ENCODE measurements around the gene KYAT1.
"Not testable (repeated sequence)": the region's sequence is repeated elsewhere in the genome, so short reads cannot be mapped to it uniquely, and the experiment has no call there.

The KYAT1 gene

DNA sequence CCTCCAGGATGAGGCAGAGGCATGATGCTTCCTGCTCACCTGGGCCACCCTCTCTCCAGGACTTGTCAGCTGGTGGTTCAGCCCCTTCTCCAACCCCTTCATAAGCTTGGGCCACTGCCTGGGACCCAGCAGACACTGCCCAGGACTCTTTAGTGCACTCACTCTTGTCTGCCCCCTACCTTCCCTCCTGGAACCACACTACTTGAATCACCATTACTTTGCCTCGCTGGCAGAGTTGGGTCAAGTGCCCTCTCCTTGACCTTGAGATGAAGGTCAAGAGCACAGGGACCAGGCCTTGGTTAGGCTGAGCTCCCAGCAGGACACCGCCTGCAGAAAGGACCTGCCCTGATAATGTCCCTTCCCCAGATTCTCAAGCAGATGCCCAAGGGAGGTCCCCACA is 71.9 kb downstream of the KYAT1 start:
- no peak for DNase-seq

DNA sequence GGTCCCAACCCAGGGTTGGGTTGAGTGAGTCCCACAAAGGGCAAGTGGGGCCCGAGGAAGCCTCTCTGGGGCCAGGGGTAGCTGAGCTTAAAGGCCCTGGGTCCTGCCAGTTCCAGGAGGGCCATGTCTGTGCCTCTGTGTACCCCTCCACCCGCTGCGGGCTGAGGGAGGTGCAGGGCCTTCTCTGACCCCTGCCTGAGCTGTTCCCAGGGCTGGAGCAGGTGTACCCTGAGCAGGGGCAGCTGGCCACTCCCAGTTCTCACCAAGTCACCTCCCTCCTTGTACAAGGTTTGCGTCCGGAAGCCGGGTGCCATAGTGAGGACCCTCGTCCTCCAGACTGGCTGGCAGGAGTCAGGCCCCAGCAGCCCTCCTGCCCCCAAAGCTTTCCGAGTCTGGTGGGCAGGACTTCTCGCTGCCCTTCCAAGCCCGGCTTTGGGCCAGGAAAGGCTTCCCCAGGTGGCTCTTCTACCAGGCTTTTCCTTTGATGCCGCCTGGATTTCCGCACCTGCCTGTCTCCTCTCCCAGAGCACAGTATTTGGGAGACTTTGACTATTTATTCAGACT is 72.6 kb downstream of the KYAT1 start:
- DNase-seq: no peak

DNA sequence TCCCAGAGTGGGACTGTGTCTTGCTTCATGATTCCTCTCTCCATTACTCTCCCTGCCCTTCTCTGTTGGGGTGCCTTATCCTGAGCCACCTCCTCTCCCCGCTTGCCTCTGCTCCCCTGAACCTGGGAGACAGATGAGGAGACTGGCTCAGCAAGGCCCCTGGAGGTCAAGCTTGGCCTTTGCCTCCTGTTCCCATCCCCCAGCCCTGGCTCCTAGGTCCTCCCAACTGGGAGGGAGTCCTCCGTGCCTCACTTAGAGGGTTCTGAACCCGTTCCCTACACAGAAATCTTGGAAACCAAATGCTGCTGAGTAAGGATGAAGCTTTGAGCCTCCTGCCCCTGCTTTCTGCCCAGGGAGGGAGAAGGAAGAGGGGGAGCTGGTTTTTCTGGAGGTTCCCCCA is 73.2 kb downstream of the KYAT1 start:
- no peak for DNase-seq

DNA sequence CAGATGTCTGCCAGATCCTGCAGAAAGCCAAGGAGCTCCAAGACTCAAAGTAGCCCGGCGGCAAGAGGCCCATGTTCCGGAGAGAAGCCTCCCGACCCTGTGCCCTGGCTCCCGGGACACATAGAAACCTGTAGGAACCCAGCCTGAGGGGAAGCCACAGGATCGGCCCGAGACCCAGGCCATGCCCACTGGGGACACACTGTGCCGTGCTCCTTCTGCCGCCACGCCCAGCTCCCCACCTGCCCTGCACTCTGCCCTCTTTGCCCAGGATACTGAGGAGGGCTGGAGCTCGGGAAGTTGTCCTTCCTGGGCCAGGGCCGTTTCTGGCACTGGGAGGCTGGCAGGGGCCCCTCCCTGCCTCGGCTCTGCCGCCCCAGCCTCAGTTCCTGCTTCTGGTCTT is 73.9 kb downstream of the KYAT1 start:
- DNase-seq: no peak

DNA sequence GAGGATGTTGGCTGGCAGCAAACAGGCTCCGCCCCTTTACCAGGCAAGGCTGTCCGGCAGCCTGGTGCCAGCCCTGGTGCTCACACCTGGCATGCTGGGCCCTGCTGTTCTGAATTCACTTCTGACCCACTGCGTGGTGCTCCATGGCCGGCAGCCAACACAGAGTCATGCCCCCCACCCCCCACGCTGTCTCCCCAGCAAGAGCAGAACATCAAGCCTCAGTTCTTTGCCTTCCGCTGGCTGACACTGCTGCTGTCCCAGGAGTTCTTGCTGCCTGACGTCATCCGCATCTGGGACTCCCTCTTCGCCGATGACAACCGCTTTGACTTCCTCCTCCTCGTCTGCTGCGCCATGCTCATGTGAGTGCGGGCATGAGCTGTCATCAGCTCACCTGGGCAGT is 76.1 kb downstream of the KYAT1 start:
- no peak for DNase-seq

DNA sequence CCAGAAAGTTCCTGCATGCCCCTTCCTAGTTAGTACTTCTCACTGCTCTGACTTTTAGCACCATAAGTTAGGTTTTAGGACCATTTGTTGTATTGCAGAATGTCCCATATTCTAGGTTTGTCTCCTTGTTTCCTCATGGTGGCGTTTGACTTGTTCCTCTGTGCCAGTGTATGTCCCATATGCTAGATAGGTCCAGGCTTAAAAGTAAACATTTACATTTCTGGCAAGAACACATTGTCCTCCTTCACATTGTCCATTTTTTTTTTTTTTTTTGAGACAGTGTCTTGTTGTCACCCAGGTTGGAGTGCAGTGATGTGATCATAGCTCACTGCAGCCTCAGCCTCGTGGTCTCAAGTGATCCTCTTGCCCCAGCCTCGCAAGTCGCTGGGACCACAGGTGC is 79.3 kb downstream of the KYAT1 start:
- no peak for DNase-seq

DNA sequence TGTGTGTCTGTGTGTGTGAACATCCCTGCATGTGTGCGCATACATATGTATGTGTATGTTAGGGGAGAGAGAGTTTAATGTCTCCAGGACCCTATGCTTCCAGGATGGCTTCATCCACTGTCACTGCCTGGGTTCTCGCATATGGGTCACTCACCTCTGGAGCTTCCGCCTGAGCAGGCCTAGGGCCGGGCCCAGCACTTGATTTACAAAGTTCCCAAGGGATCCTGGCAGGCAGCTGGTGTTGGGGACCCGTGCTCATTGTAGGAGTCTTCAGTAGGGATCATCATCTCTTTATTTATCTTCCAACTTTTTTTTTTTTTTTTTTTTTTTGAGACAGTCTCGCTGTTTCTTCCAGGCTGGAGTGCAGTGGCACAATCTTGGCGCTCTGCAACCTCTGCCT is 81.7 kb downstream of the KYAT1 start:
- DNase-seq: no peak

DNA sequence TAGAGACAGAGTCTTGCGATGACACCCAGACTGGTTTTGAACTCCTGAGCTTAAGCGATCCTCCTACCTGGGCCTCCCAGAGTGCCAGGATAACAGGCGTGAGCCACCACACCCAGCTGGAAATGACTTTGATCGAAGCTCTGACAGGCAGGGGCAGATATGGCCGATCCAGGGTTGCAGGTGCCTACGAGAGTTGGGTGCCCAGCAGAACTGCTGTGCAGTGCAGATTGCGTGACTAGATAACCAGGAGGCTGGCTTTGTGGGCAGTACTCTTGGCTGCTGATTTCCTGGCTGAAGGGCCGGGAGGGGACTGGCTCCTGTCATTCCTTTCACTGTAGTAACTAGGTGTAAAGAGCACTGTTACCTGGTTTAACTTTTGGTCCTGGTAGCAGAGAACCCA is 82.9 kb downstream of the KYAT1 start:
- no peak for DNase-seq

DNA sequence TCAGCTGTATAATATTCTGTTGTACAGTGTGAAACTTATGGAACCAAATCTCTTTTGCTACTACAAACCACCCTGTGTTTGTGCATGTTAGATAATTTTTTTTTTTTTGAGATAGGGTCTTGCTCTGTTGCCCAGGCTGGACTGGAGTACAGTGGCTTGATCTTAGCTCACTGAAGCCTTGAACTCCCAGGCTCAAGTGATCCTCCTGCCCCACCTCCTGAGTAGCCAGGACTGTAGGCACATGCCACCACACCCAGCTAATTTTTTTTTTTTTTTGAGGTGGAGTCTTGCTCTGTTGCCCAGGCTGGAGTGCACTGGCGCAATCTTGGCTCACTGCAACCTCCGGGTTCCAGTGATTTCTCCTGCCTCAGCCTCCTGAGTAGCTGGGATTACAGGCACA is 86.8 kb downstream of the KYAT1 start:
- not testable (repeated sequence) for DNase-seq

DNA sequence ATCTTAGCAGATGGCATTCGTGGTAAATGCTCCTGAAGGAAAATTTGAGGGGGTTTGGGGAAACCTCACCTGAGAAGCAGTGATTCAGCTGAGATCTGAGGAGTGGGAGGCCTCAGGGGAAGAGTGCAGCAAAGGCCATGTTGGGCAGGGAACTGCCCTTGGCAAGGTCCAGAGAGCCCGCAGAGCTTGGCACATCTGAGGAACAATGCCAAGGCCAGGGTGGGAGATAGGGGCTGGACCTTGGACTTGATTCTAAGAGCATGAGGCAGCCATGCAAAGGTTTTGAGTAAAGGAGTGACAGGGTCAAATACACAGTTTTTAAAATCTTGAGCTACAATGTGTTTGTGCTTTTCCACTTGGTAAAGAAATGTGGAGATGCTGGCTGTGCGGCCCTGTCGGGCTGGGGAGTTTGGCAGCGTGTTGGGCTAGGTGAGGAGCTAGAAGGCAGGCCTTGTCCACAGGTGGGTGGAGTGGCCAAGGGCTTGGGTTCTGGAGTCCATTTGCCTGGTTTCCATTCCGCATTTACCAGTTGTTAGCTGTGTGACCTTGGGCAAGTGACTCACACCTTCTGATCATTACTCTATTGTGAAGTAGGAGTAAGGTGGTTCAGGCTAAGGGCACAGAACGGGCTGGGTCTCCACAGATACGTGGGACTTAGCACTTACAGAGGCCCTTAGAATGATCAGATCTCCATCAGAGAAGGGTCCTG is 88.6 kb downstream of the KYAT1 start:
- DNase-seq: no peak

DNA sequence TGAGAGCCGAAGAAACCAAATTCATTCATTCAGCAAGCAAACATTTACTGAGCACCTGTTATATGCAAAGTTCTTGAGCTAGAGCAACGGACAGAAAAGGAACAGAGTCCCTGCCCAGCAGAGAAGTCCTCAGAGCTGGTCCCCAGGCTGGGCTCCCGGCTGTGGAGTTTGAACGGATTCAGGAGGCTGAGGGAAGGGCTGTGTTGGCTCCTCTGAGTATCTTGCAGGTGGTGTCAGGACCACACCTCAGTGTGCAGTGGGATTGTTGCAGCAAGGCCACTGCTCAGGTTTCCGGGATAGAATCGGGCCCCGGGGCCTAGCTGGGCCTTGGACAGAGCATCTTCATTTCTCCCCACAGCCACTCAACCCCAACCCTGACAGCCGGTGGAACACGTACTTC is 89.6 kb downstream of the KYAT1 start:
- DNase-seq: no peak

DNA sequence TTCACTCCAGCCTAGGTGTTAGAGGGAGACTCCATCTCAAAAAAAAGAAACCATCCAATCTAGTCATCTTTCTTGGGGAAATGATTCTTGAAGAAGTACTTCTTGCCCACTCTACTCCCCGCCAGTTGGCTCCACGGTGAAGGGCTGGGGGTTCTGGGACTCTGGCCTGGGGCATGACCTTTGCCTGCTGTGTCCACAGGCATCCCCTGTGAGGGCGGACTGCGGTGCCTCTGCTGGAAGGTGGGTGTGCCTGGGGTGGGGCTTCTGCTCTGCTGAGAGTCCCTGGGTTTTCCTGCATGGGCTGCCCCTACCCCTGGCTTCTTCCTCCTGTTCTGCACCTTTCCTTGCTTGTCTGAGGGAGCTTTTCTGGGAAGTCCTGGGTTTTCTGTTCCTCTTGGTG is 91.2 kb downstream of the KYAT1 start:
- DNase-seq: no peak

DNA sequence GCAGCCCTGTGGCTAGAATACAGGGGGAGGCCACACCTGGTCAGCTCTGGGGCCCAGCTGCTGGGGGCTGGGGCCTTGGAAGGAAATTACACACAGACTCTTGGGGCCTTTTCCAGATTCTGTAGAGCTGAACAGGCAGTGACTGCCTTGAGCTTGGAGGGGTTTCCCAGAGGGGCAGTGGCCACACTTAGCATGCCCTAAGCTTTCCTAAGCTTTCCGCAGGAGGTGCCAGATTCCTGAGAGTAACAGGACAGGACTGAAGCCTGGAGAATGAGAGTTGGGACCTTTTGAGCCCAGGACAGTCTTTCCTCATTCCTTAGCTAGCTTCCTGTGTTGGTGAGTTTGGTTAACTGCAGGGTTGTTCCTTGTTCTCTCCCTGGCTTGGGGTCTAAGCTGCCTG is 93.3 kb downstream of the KYAT1 start:
- no peak for DNase-seq

DNA sequence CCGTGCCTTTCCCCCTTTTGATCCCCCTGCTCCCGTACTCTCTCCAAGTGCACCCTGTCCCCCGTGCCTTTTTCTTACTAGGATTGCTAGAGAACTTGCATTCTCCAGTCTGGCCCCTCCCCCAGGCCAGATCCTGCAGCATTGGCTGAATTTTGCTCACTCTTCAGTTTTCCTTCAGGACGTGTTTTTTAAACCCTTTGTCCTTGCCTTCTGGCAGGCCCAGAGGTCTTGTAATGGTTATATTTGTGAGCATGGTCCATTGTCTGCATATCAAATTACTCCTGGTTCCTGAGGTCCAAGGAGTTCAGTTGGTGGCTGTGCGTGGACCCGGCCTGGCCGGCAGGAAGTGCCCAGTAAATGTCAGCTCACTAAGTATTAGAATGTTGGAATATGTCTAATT is 94.1 kb downstream of the KYAT1 start:
- DNase-seq: no peak

DNA sequence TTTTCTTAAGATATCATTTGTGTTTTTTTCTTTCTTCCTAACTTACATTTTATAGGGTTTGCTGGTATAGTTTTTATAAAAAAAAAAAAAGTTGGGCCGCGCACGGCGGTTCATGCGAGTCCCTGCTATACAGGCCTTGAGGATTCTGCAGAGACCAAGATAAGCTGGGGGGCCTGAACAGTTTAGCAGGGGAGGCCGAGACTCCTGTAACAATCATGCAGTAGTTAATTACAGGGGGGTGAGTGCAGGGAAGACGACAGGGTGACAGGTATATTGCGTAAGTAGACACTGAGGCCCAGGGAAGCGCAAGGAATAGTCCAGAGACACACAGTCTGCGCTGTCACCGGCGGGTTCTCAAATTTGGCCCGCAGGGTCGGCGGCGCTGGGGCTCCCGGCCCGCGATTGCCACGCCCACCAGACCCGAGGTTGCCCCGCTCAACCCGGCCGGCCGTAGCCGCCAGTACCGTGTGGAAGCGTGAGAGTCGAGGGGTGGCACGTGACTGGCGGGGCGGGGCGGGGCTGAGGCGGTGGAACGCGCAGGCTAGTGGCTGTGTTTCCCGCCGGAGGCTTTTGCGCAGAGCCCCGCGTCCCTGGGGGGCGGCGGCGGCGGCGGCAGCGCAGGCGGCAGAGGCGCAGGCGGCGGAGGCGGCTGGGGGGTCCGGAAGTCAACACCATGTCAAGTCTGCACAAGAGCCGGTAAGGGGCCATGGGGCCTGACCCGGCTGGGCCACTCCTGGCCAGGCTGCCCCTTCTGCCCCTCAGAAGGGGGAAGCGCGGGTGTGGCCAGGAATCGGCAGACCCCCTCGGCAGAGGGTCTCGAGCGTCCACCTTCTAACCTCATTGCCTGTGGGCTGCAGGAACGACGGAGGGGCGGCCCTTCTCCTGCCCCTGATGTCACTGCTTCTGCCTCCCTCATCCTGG is 94.8 kb downstream of the KYAT1 start, which contains the start of gene TBC1D13:
Gene TBC1D13 (plus strand): TSS at position 573 of the 921 bp plus-strand sequence. CDS start 101 bp downstream, at position 674.
- DNase-seq: peak; percentile 49

DNA sequence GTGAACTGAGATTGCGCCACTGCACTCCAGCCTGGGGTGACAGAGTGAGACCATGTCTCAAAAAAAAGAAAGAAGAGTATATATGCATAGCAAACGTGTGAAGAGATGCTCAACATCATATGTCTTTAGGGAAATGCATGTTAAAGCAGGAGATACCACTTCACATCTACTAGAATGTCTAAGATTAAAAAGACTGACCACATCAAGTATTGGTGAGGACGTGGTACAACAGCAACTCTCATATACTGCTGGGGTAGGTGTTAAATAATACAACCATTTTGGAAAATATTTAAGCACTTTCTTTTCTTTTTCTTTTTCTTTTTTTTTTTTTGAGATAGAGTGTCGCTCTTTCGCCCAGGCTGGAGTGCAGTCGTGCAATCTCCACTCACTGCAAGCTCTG is 96.3 kb downstream of the KYAT1 start:
- no peak for DNase-seq

Data from NCI-H524 treated with DMSO at 0.1 percent for 48 hours (cell line).